ENCODE measurements around the gene PHF2. TPM values are rescaled to one million over a fixed set of nuclear protein-coding genes. Genes with fewer than 3 reads are reported as not detected.

The PHF2 gene
- total RNA-seq, 2 donors from 2014 or later, result 24.7 to 29.3 TPM

DNA sequence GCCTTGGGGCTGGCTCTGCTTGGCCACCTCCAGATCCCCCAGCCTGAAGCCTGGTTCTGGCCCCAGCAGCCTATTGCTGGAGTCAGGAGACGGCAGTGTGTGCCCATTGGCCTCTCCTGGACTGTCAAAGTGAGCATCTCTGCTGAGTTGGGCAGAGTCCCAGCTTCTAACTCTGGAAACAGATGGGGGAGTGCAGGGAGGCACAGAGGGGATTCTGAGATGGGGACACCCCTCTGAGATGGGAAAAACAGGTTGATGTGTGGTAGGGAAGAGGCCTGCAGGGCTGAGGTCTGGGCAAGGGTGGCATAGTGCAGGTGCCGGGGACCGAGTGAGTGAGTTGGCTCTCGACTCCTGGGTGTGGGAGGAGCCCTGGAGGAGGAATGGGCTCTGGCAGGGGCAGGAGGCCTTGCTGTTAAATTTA, 27.5 kb downstream of the PHF2 start:
- TF ChIP-seq, protein P1, sequence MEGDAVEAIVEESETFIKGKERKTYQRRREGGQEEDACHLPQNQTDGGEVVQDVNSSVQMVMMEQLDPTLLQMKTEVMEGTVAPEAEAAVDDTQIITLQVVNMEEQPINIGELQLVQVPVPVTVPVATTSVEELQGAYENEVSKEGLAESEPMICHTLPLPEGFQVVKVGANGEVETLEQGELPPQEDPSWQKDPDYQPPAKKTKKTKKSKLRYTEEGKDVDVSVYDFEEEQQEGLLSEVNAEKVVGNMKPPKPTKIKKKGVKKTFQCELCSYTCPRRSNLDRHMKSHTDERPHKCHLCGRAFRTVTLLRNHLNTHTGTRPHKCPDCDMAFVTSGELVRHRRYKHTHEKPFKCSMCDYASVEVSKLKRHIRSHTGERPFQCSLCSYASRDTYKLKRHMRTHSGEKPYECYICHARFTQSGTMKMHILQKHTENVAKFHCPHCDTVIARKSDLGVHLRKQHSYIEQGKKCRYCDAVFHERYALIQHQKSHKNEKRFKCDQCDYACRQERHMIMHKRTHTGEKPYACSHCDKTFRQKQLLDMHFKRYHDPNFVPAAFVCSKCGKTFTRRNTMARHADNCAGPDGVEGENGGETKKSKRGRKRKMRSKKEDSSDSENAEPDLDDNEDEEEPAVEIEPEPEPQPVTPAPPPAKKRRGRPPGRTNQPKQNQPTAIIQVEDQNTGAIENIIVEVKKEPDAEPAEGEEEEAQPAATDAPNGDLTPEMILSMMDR (IDR thresholded peaks at IDR 0.05), result no peak
- peaks cover 0 to 24% of the 10 kb centered on the region in 2 donors for H3K4me1 ChIP-seq
- no peak for DNase-seq (ENCODE audit: low spot score)
- no peaks in the 10 kb centered on the region for H3K36me3 ChIP-seq
- no peaks in the 10 kb centered on the region for H3K27me3 ChIP-seq
- H3K27ac ChIP-seq, result no peak overlapping the region
- H3K4me3 ChIP-seq, result no peak overlapping the region
- H3K9me3 ChIP-seq, result peaks cover 0 to 19% of the 10 kb centered on the region in 2 donors

GRCh38 chr9:93606187-93606586, 29.8 kb downstream of the PHF2 start:
- TF ChIP-seq, protein P1 (IDR thresholded peaks at IDR 0.05), result no peak
- Histone ChIP-seq H3K9me3 (peaks cover 10 to 38% of the 10 kb centered on the region in 2 donors), H3K36me3 (no peaks in the 10 kb centered on the region), H3K4me1 (peaks cover 0 to 5% of the 10 kb centered on the region in 2 donors), H3K27ac (no peak overlapping the region), H3K4me3 (no peak overlapping the region), H3K27me3 (no peaks in the 10 kb centered on the region)
- DNase-seq (ENCODE audit: low spot score), result no peak

- H3K27ac ChIP-seq, result no peak overlapping the region
- no peak for DNase-seq (ENCODE audit: low spot score)
- peaks cover 10 to 38% of the 10 kb centered on the region in 2 donors for H3K9me3 ChIP-seq
- peaks cover 0 to 18% of the 10 kb centered on the region in 2 donors for H3K4me1 ChIP-seq
- H3K4me3 ChIP-seq, result no peak overlapping the region
- TF ChIP-seq, protein P1 (IDR thresholded peaks at IDR 0.05), result no peak
- H3K36me3 ChIP-seq, result no peaks in the 10 kb centered on the region
- no peaks in the 10 kb centered on the region for H3K27me3 ChIP-seq
Measured at GRCh38 chr9:93610206-93610605, 33.8 kb downstream of the PHF2 start.

DNA sequence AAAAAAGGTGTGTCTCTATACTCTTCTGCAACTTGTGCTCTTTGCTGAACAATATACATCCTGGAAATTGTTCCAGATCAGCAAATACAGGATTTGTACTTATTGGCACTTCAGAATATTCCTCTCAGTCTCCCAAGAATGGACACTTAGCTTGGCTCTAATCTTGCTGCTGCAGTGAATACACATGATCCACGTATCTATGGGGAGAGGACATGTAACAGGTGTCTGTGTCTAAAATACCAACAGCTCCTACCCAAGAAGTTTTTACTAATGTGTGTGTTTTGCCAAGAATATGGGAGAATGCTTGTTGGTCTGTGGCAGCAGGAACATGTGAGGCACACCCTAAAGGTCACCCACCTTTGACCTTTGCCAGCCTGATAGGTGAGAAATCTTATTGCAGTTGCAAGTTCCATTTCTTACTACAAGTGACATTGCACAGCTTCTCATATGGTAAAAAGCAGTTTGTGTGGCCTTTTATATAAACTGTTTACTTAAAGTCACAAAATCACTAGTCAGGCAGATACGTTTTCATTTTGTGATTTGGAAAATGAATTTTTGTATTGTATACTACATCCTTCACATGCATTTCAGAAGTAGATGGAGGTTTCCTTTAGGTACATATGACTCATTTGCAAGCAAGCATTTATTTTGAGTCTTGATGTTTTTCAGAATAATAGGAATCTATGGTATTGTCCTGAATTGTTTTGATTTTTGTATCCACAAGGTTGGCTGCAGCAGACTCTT, 35.8 kb downstream of the PHF2 start:
- Histone ChIP-seq H3K4me1 (peaks cover 0 to 24% of the 10 kb centered on the region in 2 donors), H3K4me3 (no peak overlapping the region), H3K27me3 (no peaks in the 10 kb centered on the region), H3K27ac (no peak overlapping the region), H3K9me3 (peaks cover 10 to 35% of the 10 kb centered on the region in 2 donors), H3K36me3 (no peaks in the 10 kb centered on the region)
- DNase-seq (ENCODE audit: low spot score), result no peak
- TF ChIP-seq, protein P1 (IDR thresholded peaks at IDR 0.05), result no peak

- H3K36me3 ChIP-seq, result no peaks in the 10 kb centered on the region
- H3K27me3 ChIP-seq, result no peaks in the 10 kb centered on the region
- peaks cover 10 to 29% of the 10 kb centered on the region in 2 donors for H3K9me3 ChIP-seq
- peak; percentile 50 for DNase-seq (ENCODE audit: low spot score)
- peaks cover 0 to 30% of the 10 kb centered on the region in 2 donors for H3K4me1 ChIP-seq
- TF ChIP-seq, protein P1 (IDR thresholded peaks at IDR 0.05), result no peak
- H3K4me3 ChIP-seq, result no peak overlapping the region
- H3K27ac ChIP-seq, result no peak overlapping the region
Measured at GRCh38 chr9:93612796-93613154, 36.4 kb downstream of the PHF2 start.
